ENCODE data around the gene ZNF385C. TPM values are rescaled to one million over a fixed set of nuclear protein-coding genes. Genes with fewer than 3 reads are reported as not detected.

Gene ZNF385C
- polyA plus RNA-seq, 1 donor (not counting 4 experiments of a cell fraction or from before 2014, with no cell fraction given), result 0.09 TPM

DNA sequence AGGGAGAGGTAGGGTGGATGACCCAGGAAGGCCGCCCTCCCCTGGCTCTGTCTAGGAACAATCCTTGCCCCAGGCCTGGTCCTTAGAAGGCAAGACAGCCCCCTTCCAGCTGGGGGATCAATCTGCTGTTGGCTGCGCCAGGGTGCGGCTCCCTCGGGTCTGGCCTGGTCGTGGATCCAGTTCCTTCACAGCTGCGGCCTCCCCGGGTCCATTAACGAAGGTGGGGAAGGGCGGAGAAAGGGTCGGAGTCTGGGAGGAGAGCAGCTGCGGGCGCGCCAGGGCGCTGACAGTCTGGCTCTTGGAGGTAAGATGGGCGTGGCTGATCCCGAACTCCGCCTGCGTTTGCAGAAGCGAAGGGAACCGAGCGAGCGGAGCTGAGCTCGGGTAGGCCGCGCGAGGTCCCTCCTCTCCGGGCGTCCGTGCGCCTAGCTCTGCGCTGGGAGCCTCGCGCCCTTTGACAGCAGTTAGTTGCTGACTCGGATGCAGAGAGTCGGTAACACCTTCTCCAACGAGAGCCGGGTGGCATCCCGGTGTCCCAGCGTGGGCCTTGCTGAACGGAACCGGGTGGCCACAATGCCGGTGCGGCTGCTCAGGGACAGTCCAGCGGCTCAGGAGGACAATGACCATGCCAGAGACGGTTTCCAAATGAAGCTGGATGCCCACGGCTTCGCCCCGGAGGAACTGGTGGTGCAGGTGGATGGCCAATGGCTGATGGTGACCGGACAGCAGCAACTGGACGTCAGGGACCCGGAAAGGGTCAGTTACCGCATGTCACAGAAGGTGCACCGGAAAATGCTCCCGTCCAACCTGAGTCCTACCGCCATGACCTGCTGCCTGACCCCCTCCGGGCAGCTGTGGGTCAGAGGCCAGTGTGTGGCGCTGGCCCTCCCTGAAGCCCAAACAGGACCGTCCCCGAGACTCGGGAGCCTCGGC is 24.4 kb upstream of the ZNF385C start, which contains the start of gene HSPB9:
Gene HSPB9 (plus strand): TSS at position 434 of the 933 bp plus-strand sequence. CDS start 47 bp downstream, at position 481.
- no peak for DNase-seq (ENCODE audit: low read depth, low spot score)
- no peaks in the 10 kb centered on the region for H3K27me3 ChIP-seq (ENCODE audit: control insufficient read depth, extremely low read depth, insufficient read depth, low read length)
- no peak for TF ChIP-seq EZH2 (IDR thresholded peaks at IDR 0.05; ENCODE audit: low read length)
- TF ChIP-seq, protein P1, sequence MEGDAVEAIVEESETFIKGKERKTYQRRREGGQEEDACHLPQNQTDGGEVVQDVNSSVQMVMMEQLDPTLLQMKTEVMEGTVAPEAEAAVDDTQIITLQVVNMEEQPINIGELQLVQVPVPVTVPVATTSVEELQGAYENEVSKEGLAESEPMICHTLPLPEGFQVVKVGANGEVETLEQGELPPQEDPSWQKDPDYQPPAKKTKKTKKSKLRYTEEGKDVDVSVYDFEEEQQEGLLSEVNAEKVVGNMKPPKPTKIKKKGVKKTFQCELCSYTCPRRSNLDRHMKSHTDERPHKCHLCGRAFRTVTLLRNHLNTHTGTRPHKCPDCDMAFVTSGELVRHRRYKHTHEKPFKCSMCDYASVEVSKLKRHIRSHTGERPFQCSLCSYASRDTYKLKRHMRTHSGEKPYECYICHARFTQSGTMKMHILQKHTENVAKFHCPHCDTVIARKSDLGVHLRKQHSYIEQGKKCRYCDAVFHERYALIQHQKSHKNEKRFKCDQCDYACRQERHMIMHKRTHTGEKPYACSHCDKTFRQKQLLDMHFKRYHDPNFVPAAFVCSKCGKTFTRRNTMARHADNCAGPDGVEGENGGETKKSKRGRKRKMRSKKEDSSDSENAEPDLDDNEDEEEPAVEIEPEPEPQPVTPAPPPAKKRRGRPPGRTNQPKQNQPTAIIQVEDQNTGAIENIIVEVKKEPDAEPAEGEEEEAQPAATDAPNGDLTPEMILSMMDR (optimal IDR thresholded peaks at IDR 0.05 in 1 of 3, IDR thresholded peaks at IDR 0.05 in 1 of 3, conservative IDR thresholded peaks at IDR 0.05 in 1 of 3; ENCODE audit: extremely low read depth in 1 of 3, insufficient read depth in 2 of 3, low read length in 3 of 3), result no peak
- peaks cover 23% of the 10 kb centered on the region for H3K4me1 ChIP-seq (ENCODE audit: control insufficient read depth, extremely low read depth, insufficient read depth, low read length)
- peak within 1 kb of the TSS; percentile 63 for H3K4me2 ChIP-seq (ENCODE audit: control insufficient read depth, extremely low read depth, insufficient read depth, low read depth, low read length)
- no peak within 1 kb of the TSS for H3K4me3 ChIP-seq (ENCODE audit: control insufficient read depth in 2 of 3, extremely low read depth in 1 of 3, insufficient read depth in 2 of 3, low read depth in 1 of 3, low read length in 3 of 3)
- H3K9me3 ChIP-seq (ENCODE audit: control insufficient read depth, low read depth, low read length), result no peaks in the 10 kb centered on the region
- no peak within 1 kb of the TSS for H3K9ac ChIP-seq (ENCODE audit: control insufficient read depth, extremely low read depth, insufficient read depth, low read length)
- H2AFZ ChIP-seq (ENCODE audit: control insufficient read depth, low read length), result no peak within 1 kb of the TSS
- peaks cover 11 to 18% of the 10 kb centered on the region in 2 experiments for H3K36me3 ChIP-seq (ENCODE audit: control insufficient read depth in 2 of 2, extremely low read depth in 1 of 2, insufficient read depth in 2 of 2, low read length in 2 of 2)
- H3K79me2 ChIP-seq (ENCODE audit: control insufficient read depth, insufficient read depth, low read length), result peaks cover 3% of the 10 kb centered on the region
- no peaks in the 10 kb centered on the region for H3K9me1 ChIP-seq (ENCODE audit: control insufficient read depth, extremely low read depth, insufficient read depth, low read length)
- H4K20me1 ChIP-seq (ENCODE audit: control insufficient read depth, extremely low read depth, insufficient read depth, low read length), result no peaks in the 10 kb centered on the region
- no peak within 1 kb of the TSS for H3K27ac ChIP-seq (ENCODE audit: control insufficient read depth, insufficient read depth, low read length)
- dilution Hi-C loops (cut with MboI; ENCODE audit: extremely low pct_ligation_motif_present, low sequenced_read_pairs), result no loop called here
- peak; percentile 32 for FAIRE-seq

DNA sequence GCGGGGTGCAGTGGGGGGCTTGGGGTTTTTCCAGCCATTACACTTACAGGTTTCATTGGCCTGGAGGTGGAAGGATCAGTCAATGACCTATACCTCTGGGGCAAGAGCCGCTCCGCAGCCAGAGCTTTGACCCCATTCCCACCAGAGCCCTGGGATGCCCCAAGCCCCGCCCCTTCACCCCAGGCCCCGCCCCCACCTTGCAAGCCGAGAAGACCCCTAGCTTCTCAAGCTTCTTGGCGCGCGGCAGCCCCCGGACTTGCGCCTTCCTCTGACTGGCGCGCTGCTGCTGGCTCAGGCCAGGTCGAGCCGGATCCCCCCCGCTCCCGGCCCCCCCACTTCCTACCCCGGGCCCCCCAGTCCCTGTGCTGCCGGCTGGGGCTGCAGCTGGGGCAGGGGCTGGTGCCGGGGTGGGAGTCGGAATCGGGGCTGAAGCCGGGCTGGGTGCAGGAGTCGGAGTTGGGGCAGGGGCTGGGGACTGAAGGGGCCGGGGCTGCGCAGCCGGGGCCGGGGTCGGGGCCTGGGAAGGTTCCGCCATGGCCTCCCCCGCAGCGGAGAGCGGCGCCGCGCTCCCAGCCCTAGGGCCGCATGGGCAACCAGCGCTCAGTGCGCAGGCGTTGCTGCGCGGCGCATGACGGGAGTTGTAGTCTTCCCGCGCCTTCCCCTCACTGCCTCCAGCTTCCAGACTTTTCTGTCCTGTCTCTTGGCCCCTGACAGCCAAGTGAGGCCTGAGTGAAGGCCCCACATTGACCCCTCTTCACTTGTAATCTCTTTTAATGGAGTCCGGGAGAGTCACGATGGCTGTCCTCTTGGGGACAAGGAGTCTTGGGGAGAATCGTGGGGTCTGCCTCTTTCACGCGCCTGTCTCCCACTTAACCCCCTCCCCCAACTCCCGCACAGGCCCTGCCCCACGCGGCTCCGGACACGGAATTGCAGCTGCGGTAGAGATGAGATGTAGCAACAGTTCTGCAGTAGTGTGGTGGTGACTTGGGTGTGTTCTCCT is 22.8 kb upstream of the ZNF385C start, which contains the start of gene KAT2A:
Gene KAT2A (minus strand): TSS at position 598 of the 1,000 bp plus-strand sequence. CDS start 63 bp downstream, at position 535.
- H2AFZ ChIP-seq (ENCODE audit: control insufficient read depth, low read length), result no peak within 1 kb of the TSS
- no peak for TF ChIP-seq EZH2 (IDR thresholded peaks at IDR 0.05; ENCODE audit: low read length)
- TF ChIP-seq, protein P1 (optimal IDR thresholded peaks at IDR 0.05 in 1 of 3, IDR thresholded peaks at IDR 0.05 in 1 of 3, conservative IDR thresholded peaks at IDR 0.05 in 1 of 3; ENCODE audit: extremely low read depth in 1 of 3, insufficient read depth in 2 of 3, low read length in 3 of 3), result no peak
- no peaks in the 10 kb centered on the region for H4K20me1 ChIP-seq (ENCODE audit: control insufficient read depth, extremely low read depth, insufficient read depth, low read length)
- DNase-seq (ENCODE audit: low read depth, low spot score), result no peak
- FAIRE-seq, result peak; percentile 84
- peaks cover 23% of the 10 kb centered on the region for H3K4me1 ChIP-seq (ENCODE audit: control insufficient read depth, extremely low read depth, insufficient read depth, low read length)
- H3K4me3 ChIP-seq (ENCODE audit: control insufficient read depth in 2 of 3, extremely low read depth in 1 of 3, insufficient read depth in 2 of 3, low read depth in 1 of 3, low read length in 3 of 3), result peak within 1 kb of the TSS; percentile 67 to 75 (median 68)
- peaks cover 20 to 25% of the 10 kb centered on the region in 2 experiments for H3K36me3 ChIP-seq (ENCODE audit: control insufficient read depth in 2 of 2, extremely low read depth in 1 of 2, insufficient read depth in 2 of 2, low read length in 2 of 2)
- H3K9ac ChIP-seq (ENCODE audit: control insufficient read depth, extremely low read depth, insufficient read depth, low read length), result peak within 1 kb of the TSS; percentile 29
- dilution Hi-C loops (cut with MboI; ENCODE audit: extremely low pct_ligation_motif_present, low sequenced_read_pairs), result no loop called here
- no peaks in the 10 kb centered on the region for H3K9me3 ChIP-seq (ENCODE audit: control insufficient read depth, low read depth, low read length)
- no peaks in the 10 kb centered on the region for H3K27me3 ChIP-seq (ENCODE audit: control insufficient read depth, extremely low read depth, insufficient read depth, low read length)
- peak within 1 kb of the TSS; percentile 88 for H3K4me2 ChIP-seq (ENCODE audit: control insufficient read depth, extremely low read depth, insufficient read depth, low read depth, low read length)
- no peaks in the 10 kb centered on the region for H3K9me1 ChIP-seq (ENCODE audit: control insufficient read depth, extremely low read depth, insufficient read depth, low read length)
- peaks cover 3% of the 10 kb centered on the region for H3K79me2 ChIP-seq (ENCODE audit: control insufficient read depth, insufficient read depth, low read length)
- H3K27ac ChIP-seq (ENCODE audit: control insufficient read depth, insufficient read depth, low read length), result no peak within 1 kb of the TSS
